SKM-1 treated with dmso at 0.1 percent for 144 hours (cell line): ENCODE data around the gene KIAA1217.
A peak's percentile ranks its signal among the peaks of the same experiment; 100 is the strongest.

ENCODE experiments used
- DNase-seq: peaks from one replicate; lab custom pipeline; 2025; ENCODE audit not compliant: unreplicated experiment; lab: John Stamatoyannopoulos, UW

KIAA1217 gene

GRCh38 chr10:24533981-24534380 is 325.0 kb downstream of the KIAA1217 start:
- no peak for DNase-seq

- no peak for DNase-seq
Measured at GRCh38 chr10:24536636-24537035, 327.7 kb downstream of the KIAA1217 start.

- DNase-seq: no peak
Measured at GRCh38 chr10:24541239-24541753, 332.4 kb downstream of the KIAA1217 start.

- no peak for DNase-seq
Measured at GRCh38 chr10:24542314-24543270, 333.7 kb downstream of the KIAA1217 start.

- no peak for DNase-seq
Measured at GRCh38 chr10:24544776-24545175, 335.8 kb downstream of the KIAA1217 start.

GRCh38 chr10:24545585-24545984 is 336.6 kb downstream of the KIAA1217 start:
- no peak for DNase-seq

GRCh38 chr10:24550680-24551079 is 341.7 kb downstream of the KIAA1217 start:
- DNase-seq: no peak

- no peak for DNase-seq
Measured at GRCh38 chr10:24551161-24551560, 342.2 kb downstream of the KIAA1217 start.

GRCh38 chr10:24552346-24553016 is 343.5 kb downstream of the KIAA1217 start:
- no peak for DNase-seq

- no peak for DNase-seq
Measured at GRCh38 chr10:24553051-24553612, 344.2 kb downstream of the KIAA1217 start.

GRCh38 chr10:24554036-24554435 is 345.1 kb downstream of the KIAA1217 start:
- DNase-seq: no peak

GRCh38 chr10:24556126-24556749 is 347.3 kb downstream of the KIAA1217 start:
- peak; percentile 0 for DNase-seq

GRCh38 chr10:24556750-24557742 is 348.1 kb downstream of the KIAA1217 start:
- DNase-seq: peak; percentile 15

GRCh38 chr10:24561453-24561852 is 352.5 kb downstream of the KIAA1217 start:
- DNase-seq: no peak

GRCh38 chr10:24568042-24568441 is 359.1 kb downstream of the KIAA1217 start:
- no peak for DNase-seq

- no peak for DNase-seq
Measured at GRCh38 chr10:24569330-24569796, 360.4 kb downstream of the KIAA1217 start.

- DNase-seq: no peak
Measured at GRCh38 chr10:24569828-24570657, 361.1 kb downstream of the KIAA1217 start.

GRCh38 chr10:24570658-24571426 is 361.9 kb downstream of the KIAA1217 start:
- no peak for DNase-seq
